Nephron progenitor cell (in vitro differentiated cells): ENCODE data around the gene BANP.
"Not testable (repeated sequence)": the region's sequence is repeated elsewhere in the genome, so short reads cannot be mapped to it uniquely, and the experiment has no call there.

Source experiments
- DNase-seq: peaks from one replicate; pipeline ENCODE4 v3.0.0; 2021
- H3K27ac Mint-ChIP-seq: 2 replicates; pipeline ENCODE4 v1.8.0; 2021; ENCODE audit warnings: mild to moderate bottlenecking, moderate library complexity, mixed read lengths
- H3K27me3 Mint-ChIP-seq: 2 replicates; pipeline ENCODE4 v1.8.0; 2021; ENCODE audit warnings: mild to moderate bottlenecking, low read depth, mixed read lengths; ENCODE audit not compliant: poor library complexity
- H3K36me3 Mint-ChIP-seq: 2 replicates; pipeline ENCODE4 v1.8.0; 2021; ENCODE audit warnings: low read depth, mixed read lengths
- H3K4me1 Mint-ChIP-seq: 2 replicates; pipeline ENCODE4 v1.8.0; 2021; ENCODE audit warnings: mixed read lengths
- H3K4me3 Mint-ChIP-seq: 2 replicates; pipeline ENCODE4 v1.8.0; 2021; ENCODE audit warnings: mild to moderate bottlenecking, moderate library complexity, mixed read lengths
- H3K9me3 Mint-ChIP-seq: 2 replicates; pipeline ENCODE4 v1.8.0; 2021; ENCODE audit warnings: mild to moderate bottlenecking, moderate library complexity, mixed read lengths
- TF ChIP-seq, protein P1 (sequence below): fragments of 200-600 bp; sonication (generic); IDR thresholded peaks from 2 replicates; pipeline ENCODE4 v1.5.0; 2021; ENCODE audit warnings: antibody characterized with exemption

Gene BANP

GRCh38 chr16:88120812-88121211 lies 169.6 kb downstream of the BANP start:
- peaks cover 29% of the 10 kb centered on the region for H3K4me1 Mint-ChIP-seq
- no peak overlapping the region for H3K27ac Mint-ChIP-seq
- no peak overlapping the region for H3K4me3 Mint-ChIP-seq
- no peak for DNase-seq
- TF ChIP-seq, protein P1, sequence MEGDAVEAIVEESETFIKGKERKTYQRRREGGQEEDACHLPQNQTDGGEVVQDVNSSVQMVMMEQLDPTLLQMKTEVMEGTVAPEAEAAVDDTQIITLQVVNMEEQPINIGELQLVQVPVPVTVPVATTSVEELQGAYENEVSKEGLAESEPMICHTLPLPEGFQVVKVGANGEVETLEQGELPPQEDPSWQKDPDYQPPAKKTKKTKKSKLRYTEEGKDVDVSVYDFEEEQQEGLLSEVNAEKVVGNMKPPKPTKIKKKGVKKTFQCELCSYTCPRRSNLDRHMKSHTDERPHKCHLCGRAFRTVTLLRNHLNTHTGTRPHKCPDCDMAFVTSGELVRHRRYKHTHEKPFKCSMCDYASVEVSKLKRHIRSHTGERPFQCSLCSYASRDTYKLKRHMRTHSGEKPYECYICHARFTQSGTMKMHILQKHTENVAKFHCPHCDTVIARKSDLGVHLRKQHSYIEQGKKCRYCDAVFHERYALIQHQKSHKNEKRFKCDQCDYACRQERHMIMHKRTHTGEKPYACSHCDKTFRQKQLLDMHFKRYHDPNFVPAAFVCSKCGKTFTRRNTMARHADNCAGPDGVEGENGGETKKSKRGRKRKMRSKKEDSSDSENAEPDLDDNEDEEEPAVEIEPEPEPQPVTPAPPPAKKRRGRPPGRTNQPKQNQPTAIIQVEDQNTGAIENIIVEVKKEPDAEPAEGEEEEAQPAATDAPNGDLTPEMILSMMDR = no peak
- no peaks in the 10 kb centered on the region for H3K36me3 Mint-ChIP-seq
- H3K9me3 Mint-ChIP-seq = no peaks in the 10 kb centered on the region
- H3K27me3 Mint-ChIP-seq = peaks cover 27% of the 10 kb centered on the region

- Mint-ChIP-seq H3K27me3 (peaks cover 21% of the 10 kb centered on the region), H3K4me1 (peaks cover 24% of the 10 kb centered on the region)
- DNase-seq, H3K27ac Mint-ChIP-seq, H3K4me3 Mint-ChIP-seq, H3K36me3 Mint-ChIP-seq, H3K9me3 Mint-ChIP-seq: not testable (repeated sequence)
Measured at GRCh38 chr16:88121391-88121790, 170.2 kb downstream of the BANP start.

DNA sequence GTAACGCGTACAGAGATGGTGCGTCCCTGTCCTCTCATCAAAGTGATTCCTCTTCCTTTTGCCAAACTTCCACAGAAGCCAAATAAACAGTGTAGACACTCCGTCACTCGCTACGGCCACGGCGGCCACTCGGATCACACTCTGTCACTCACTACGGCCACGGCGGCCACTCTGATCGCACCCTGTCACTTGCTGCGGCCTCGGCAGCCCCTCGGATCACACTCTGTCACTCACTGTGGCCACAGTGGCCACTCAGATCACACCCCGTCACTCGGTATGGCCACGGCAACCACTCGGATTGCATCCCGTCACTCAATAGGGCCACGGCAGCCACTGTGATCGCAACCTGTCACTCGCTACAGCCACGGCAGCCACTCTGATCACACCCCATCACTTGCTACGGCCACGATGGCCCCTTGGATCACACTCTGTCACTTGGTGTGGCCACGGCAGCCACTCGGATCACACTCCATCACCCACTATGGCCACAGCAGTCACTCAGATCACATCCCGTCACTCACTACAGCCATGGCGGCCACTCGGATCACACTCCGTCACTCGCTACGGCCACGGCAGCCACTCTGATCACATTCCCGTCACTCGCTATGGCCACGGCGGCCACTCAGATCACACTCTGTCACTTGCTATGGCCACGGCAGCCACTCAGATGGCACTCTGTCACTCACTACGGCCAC lies 170.8 kb downstream of the BANP start:
- Mint-ChIP-seq H3K9me3 (no peaks in the 10 kb centered on the region), H3K27me3 (peaks cover 17% of the 10 kb centered on the region), H3K36me3 (no peaks in the 10 kb centered on the region), H3K4me3 (no peak overlapping the region), H3K27ac (peak overlapping the region; percentile 14), H3K4me1 (peaks cover 17% of the 10 kb centered on the region)
- TF ChIP-seq, protein P1 = no peak
- DNase-seq = no peak
